ENCODE data around the gene ILF2.

GRCh38 chr1:153687346-153688125 lies 16.7 kb upstream of the ILF2 start:
- TF ChIP-seq USF1 (IDR thresholded peaks at IDR 0.05) = no peak
- no peak for TF ChIP-seq TAF1 (IDR thresholded peaks at IDR 0.05; ENCODE audit: low read depth)
- no peak for TF ChIP-seq REST (IDR thresholded peaks at IDR 0.05; ENCODE audit: low read depth)
- TF ChIP-seq EP300 (IDR thresholded peaks at IDR 0.05; ENCODE audit: borderline replicate concordance) = no peak
- TF ChIP-seq FOXM1 (IDR thresholded peaks at IDR 0.05; ENCODE audit: borderline replicate concordance, low read depth) = no peak
- no peak for TF ChIP-seq RAD21 (IDR thresholded peaks at IDR 0.05; ENCODE audit: low read depth)
- TF ChIP-seq CREB1 (IDR thresholded peaks at IDR 0.05; ENCODE audit: low read depth) = no peak
- TF ChIP-seq EGR1 (IDR thresholded peaks at IDR 0.05) = no peak
- TF ChIP-seq TEAD4 (IDR thresholded peaks at IDR 0.05) = no peak
